SK-N-MC (cell line): Measurements from ENCODE around the gene BEND6.
A peak's percentile ranks its signal among the peaks of the same experiment; 100 is the strongest.

Source experiments
- DNase-seq: peaks from one replicate; pipeline ENCODE4 v3.0.0-alpha.2; 2011; ENCODE audit warnings: low read depth, low spot score
- H3K27ac ChIP-seq: fragments of 200-600 bp; sonication (generic); 2 replicates; pipeline ENCODE4 v1.5.1; 2016; ENCODE audit warnings: mixed run types
- H3K36me3 ChIP-seq: fragments of 200-600 bp; sonication (generic); 2 replicates; pipeline ENCODE4 v1.6.1; 2017; ENCODE audit warnings: antibody characterized with exemption, low read length, mixed read lengths; ENCODE audit not compliant: insufficient read depth
- H3K4me3 ChIP-seq: fragments of 200-600 bp; sonication (generic); 2 replicates; pipeline ENCODE4 v1.5.1; 2016
- H3K9ac ChIP-seq: fragments of 200-600 bp; sonication (generic); 2 replicates; pipeline ENCODE4 v1.8.0; 2017; ENCODE audit warnings: mixed run types, mixed read lengths; ENCODE audit not compliant: insufficient read length
- H3K9me3 ChIP-seq: fragments of 200-600 bp; sonication (generic); 2 replicates; pipeline ENCODE4 v1.6.1; 2017; ENCODE audit warnings: low read depth, mild to moderate bottlenecking, antibody characterized with exemption, low read length, moderate library complexity, mixed read lengths
- EZH2 ChIP-seq: fragments of 200-600 bp; sonication (generic); IDR thresholded peaks from one replicate; pipeline ENCODE4 v1.6.1; 2017; ENCODE audit warnings: antibody characterized with exemption
- FOXP2 ChIP-seq: optimal IDR thresholded peaks from 2 replicates; pipeline ENCODE3; 2011; ENCODE audit warnings: mild to moderate bottlenecking, moderate library complexity; ENCODE audit not compliant: insufficient read depth; ENCODE audit errors: extremely low read length, control extremely low read depth
- POLR2AphosphoS5 ChIP-seq: IDR thresholded peaks from 2 replicates; pipeline ENCODE4 v1.6.1; 2012; ENCODE audit warnings: mild to moderate bottlenecking, low read depth, low read length, borderline replicate concordance

Gene BEND6

GRCh38 chr6:56949925-56950495 lies 4.9 kb upstream of the BEND6 start:
- Histone ChIP-seq H3K9me3 (no peaks in the 10 kb centered on the region), H3K27ac (no peak overlapping the region), H3K36me3 (peaks cover 10% of the 10 kb centered on the region; the same call in 1 of the 2 replicates), H3K9ac (no peak overlapping the region), H3K4me3 (no peak overlapping the region)
- TF ChIP-seq FOXP2, result no peak
- no peak for TF ChIP-seq POLR2AphosphoS5
- TF ChIP-seq EZH2, result no peak
- no peak for DNase-seq

- H3K27ac ChIP-seq, result no peak overlapping the region
- no peaks in the 10 kb centered on the region for H3K9me3 ChIP-seq
- TF ChIP-seq EZH2 (no peak), POLR2AphosphoS5 (no peak), FOXP2 (no peak)
- DNase-seq, result no peak
- H3K4me3 ChIP-seq, result no peak overlapping the region
- peaks cover 10% of the 10 kb centered on the region; the same call in 1 of the 2 replicates for H3K36me3 ChIP-seq
- no peak overlapping the region for H3K9ac ChIP-seq
These were observed 3.7 kb upstream of the BEND6 start for GRCh38 chr6:56951049-56951831.

GRCh38 chr6:56953597-56954402 lies 1.1 kb upstream of the BEND6 start:
- peaks cover 10% of the 10 kb centered on the region; the same call in 1 of the 2 replicates for H3K36me3 ChIP-seq
- peak overlapping the region; percentile 49; the same call in 1 of the 2 replicates for H3K27ac ChIP-seq
- H3K4me3 ChIP-seq, result peak overlapping the region; percentile 94
- no peak for DNase-seq
- TF ChIP-seq POLR2AphosphoS5, result no peak
- TF ChIP-seq FOXP2, result no peak
- TF ChIP-seq EZH2, result no peak
- H3K9ac ChIP-seq, result peak overlapping the region; percentile 85
- no peaks in the 10 kb centered on the region for H3K9me3 ChIP-seq

GRCh38 chr6:56955171-56956155 lies 556 bp downstream of the BEND6 start:
- H3K4me3 ChIP-seq, result peak overlapping the region; percentile 94
- TF ChIP-seq POLR2AphosphoS5 (peak; percentile 59), FOXP2 (no peak)
- no peak for DNase-seq
- peak overlapping the region; percentile 70 for H3K9ac ChIP-seq
- H3K36me3 ChIP-seq, result peaks cover 4% of the 10 kb centered on the region; the same call in 1 of the 2 replicates
- H3K27ac ChIP-seq, result 0 out of 2 replicates have a peak overlapping the region, but pooled peaks have one; percentile 17
- H3K9me3 ChIP-seq, result no peaks in the 10 kb centered on the region

- TF ChIP-seq POLR2AphosphoS5, result no peak
- no peak for TF ChIP-seq EZH2
- Histone ChIP-seq H3K4me3 (no peak overlapping the region), H3K27ac (no peak overlapping the region), H3K9ac (no peak overlapping the region), H3K9me3 (no peaks in the 10 kb centered on the region), H3K36me3 (no peaks in the 10 kb centered on the region)
- no peak for DNase-seq
These were observed 1.6 kb downstream of the BEND6 start for GRCh38 chr6:56956491-56956890.

- H3K36me3 ChIP-seq, result no peaks in the 10 kb centered on the region
- H3K9me3 ChIP-seq, result no peaks in the 10 kb centered on the region
- no peak overlapping the region for H3K9ac ChIP-seq
- no peak for TF ChIP-seq EZH2
- no peak overlapping the region for H3K4me3 ChIP-seq
- H3K27ac ChIP-seq, result no peak overlapping the region
- no peak for DNase-seq
These were observed 2.9 kb downstream of the BEND6 start for GRCh38 chr6:56957856-56958255.

GRCh38 chr6:56958481-56958880 lies 3.6 kb downstream of the BEND6 start:
- H3K9ac ChIP-seq, result no peak overlapping the region
- H3K9me3 ChIP-seq, result no peaks in the 10 kb centered on the region
- TF ChIP-seq EZH2 (no peak), FOXP2 (no peak), POLR2AphosphoS5 (no peak)
- no peaks in the 10 kb centered on the region for H3K36me3 ChIP-seq
- H3K4me3 ChIP-seq, result no peak overlapping the region
- no peak for DNase-seq
- H3K27ac ChIP-seq, result no peak overlapping the region
